ENCODE results near the gene TAF1.
"Not testable (repeated sequence)": the region's sequence is repeated elsewhere in the genome, so short reads cannot be mapped to it uniquely, and the experiment has no call there.

Gene TAF1

DNA sequence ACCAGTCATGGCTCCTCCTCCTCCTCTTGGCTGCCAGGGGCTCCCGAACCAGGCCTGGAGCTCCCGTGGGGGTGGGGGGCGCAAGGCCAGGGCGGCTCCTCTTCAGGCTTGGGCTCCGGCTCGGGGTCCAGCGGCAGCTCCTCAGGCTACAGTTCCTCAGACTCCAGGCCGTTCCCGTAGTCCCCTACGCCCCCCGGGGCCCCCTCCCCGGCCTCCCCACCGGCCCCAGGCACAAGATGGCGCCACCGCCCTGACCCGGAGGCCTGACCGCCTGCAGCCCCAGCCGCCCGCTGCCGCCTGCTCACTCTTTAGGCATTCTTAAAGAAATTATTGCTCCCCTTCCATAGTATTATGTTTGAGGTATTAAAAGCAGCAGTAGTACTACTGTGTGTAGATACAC, 54.5 kb downstream of the TAF1 start:
- in situ Hi-C loops (cut with MboI; ENCODE audit: low pct_unique_long_range_greater_than_20kb, low sequenced_read_pairs): no loop called here

DNA sequence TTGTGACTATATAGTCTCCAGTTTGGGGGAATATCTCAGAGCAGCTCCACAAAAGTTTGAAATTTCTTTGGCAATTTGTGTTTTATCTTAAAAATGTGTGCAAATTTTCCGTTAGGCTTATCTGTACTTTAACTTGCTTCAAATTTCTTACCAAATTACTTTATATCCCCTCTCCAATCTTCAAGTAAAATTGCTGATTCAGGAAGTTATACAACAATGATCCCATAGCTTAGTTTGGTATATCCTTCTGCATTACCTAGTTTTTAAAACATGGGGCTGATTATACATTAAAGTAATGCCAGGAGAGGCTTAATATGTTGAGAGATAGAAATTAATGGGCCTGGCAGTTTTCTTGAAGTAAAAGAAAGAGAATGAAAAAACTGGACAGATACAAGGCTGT, 66.6 kb downstream of the TAF1 start:
- DNase-seq: no peak
- in situ Hi-C loops (cut with MboI; ENCODE audit: low pct_unique_long_range_greater_than_20kb, low sequenced_read_pairs): no loop called here

More for the DNA sequence above, 54.5 kb downstream of the TAF1 start:
- no peak for DNase-seq

DNA sequence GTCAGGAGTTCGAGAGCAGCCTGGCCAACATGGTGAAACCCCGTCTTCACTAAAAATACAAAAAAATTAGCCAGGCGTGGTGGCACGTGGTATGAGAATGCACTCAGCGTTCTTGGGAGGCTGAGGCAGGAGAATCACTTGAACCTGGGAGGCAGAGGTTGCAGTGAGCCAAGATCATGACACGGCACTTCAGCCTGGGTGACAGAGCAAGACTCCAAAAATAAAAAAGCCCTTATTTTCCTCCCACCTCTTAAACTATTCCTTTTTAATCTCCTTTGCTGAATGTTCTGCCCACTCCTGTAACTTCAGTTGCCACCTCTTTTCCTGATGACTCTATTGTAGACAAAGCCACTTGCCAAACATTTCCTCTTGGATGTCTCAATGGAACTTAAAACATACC, 72.6 kb downstream of the TAF1 start:
- in situ Hi-C loops (cut with MboI; ENCODE audit: low pct_unique_long_range_greater_than_20kb, low sequenced_read_pairs): no loop called here
- DNase-seq: no peak

DNA sequence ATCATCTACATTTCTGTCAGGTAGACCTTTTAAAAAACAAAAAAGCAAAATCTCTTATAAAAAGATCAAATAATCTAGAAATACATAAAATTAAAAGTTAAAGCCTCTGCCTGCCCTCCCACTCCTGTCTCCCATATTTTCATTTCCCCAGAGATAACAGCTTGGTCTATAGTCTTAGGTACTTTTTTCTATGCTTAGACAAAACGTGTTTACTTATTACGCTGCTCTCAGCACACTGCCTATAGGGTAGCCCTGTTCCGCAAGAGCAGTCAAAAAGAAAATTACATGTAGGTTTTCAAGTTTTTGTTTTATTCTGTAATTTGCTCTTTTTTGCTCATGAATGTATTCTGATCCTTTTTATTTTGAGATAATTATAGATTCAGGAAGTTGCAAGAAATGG, 73.3 kb downstream of the TAF1 start:
- in situ Hi-C loops (cut with MboI; ENCODE audit: low pct_unique_long_range_greater_than_20kb, low sequenced_read_pairs): no loop called here
- DNase-seq: no peak

DNA sequence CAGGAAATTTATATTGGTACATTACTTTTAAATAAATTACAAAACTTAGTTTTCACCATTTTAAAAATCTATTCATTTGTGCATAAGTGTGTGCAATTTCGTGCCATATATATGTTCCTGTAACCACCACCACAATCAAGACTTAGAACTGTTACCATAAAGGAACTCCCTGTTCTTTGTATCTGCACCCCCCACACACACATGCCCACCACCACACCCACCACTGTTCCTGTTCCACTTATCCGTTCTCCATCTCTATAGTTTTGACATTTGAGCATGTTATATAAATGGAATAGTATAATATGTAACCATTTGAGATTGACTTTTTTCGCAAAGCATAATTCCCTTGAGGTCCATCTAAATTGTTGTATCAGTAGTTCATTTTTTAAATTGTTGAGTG, 73.7 kb downstream of the TAF1 start:
- in situ Hi-C loops (cut with MboI; ENCODE audit: low pct_unique_long_range_greater_than_20kb, low sequenced_read_pairs): no loop called here

DNA sequence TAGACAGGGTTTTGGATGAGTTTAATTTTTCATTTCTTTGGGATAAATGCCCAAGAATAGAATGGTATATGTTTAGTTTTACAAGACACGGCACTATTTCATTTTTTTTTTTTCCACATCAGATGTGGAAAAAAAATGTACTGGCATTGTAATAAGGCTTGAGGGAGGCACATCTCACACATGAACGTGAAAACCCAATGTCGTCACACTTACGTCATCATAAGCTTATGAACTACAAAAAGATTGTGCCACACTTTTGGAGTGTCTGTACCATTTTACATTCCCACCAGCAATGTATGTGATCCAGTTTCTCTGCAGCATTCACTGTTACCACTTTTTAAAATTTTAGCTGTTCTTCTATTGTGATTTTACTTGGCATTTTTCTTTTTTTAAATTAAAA, 74.2 kb downstream of the TAF1 start:
- in situ Hi-C loops (cut with MboI; ENCODE audit: low pct_unique_long_range_greater_than_20kb, low sequenced_read_pairs): no loop called here
- no peak for DNase-seq

More for the DNA sequence above, 73.7 kb downstream of the TAF1 start:
- DNase-seq: peak; percentile 46

DNA sequence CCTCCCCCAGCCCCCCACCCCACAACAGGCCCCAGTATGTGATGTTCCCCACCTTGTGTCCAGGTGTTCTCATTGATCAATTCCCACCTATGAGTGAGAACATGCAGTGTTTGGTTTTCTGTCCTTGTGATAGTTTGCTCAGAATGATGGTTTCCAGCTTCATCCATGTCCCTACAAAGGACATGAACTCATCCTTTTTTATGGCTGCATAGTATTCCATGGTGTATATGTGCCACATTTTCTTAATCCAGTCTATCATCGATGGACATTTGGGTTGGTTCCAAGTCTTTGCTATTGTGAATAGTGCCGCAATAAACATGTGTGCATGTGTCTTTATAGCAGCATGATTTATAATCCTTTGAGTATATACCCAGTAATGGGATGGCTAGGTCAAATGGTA, 75.7 kb downstream of the TAF1 start:
- in situ Hi-C loops (cut with MboI; ENCODE audit: low pct_unique_long_range_greater_than_20kb, low sequenced_read_pairs); DNase-seq: not testable (repeated sequence)

DNA sequence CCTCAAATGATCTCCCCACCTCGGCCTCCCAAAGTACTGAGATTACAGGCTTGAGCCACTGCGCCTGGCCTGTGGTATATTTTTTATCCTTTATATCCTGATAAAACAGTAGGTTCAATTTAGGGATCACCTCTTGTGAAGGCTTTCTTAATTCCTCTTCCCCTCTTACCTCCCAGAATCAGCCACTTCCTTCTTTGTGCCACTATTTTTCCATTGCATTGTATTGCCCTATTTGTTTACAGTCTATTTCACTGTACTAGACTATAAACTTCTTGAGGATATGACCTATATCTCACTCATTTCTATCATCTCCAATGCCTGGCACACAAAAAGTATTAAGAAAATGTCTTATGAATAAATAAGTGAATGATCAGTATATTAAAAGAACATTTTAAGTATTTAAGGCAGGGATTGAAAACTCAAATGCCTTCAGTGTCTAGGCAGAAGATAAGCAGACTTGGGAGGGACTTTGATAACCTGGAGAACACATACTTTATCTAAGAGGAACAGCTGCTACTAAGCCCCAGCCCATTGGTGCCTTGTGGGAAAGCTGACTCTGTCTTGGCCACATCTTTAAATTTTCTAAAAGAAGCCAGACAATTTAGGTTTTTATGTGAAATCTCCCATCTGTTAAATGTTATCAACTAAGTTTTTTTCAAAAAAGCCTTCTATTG, 84.4 kb downstream of the TAF1 start:
- in situ Hi-C loops (cut with MboI; ENCODE audit: low pct_unique_long_range_greater_than_20kb, low sequenced_read_pairs): no loop called here
- DNase-seq: no peak

DNA sequence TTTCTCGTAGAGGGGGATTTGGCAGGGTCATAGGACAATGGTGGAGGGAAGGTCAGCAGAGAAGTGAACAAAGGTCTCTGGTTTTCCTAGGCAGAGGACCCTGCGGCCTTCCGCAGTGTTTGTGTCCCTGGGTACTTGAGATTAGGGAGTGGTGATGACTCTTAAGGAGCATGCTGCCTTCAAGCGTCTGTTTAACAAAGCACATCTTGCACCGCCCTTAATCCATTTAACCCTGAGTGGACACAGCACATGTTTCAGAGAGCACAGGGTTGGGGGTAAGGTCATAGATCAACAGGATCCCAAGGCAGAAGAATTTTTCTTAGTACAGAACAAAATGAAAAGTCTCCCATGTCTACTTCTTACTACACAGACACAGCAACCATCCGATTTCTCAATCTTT, 85.4 kb downstream of the TAF1 start:
- in situ Hi-C loops (cut with MboI; ENCODE audit: low pct_unique_long_range_greater_than_20kb, low sequenced_read_pairs); DNase-seq: not testable (repeated sequence)

DNA sequence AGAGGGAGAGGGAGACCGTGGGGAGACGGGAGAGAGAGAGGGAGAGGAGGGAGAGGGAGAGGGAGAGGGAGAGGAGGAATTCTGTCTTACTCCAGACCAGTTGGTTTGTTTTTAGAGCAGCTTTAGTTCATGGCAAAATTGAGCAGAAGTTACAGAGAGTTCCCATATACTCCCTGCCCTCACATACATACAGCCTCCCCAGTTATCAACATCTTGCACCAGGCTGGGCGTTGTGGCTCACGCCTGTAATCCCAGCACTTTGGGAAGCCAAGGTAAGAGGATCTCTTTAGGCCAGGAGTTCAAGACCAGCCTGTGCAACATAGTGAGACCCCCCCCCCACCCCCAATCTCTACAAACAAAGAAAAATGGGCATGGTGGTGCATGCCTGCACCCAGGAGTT, 86.9 kb downstream of the TAF1 start:
- in situ Hi-C loops (cut with MboI; ENCODE audit: low pct_unique_long_range_greater_than_20kb, low sequenced_read_pairs): no loop called here

DNA sequence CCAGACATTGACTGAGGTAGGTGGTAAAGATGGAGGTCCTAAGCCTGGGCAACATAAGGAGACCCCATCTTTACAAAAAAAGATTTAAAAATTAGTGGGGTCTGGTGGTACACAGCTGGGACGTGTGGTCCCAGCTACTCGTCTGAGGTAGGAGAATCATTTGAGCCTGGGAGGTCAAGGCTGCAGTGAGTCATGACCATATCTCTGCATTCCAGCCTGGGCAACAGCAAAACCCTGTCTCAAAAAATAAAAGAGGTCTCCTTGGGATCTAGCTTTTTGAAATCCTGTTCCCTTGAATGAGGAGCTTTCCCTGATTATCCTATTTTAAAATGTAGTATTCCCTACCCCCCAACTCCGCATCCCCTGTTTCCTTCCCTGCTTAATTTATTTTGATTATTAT, 88.1 kb downstream of the TAF1 start:
- in situ Hi-C loops (cut with MboI; ENCODE audit: low pct_unique_long_range_greater_than_20kb, low sequenced_read_pairs): no loop called here
- DNase-seq: no peak

More for the DNA sequence above, 86.9 kb downstream of the TAF1 start:
- no peak for DNase-seq

DNA sequence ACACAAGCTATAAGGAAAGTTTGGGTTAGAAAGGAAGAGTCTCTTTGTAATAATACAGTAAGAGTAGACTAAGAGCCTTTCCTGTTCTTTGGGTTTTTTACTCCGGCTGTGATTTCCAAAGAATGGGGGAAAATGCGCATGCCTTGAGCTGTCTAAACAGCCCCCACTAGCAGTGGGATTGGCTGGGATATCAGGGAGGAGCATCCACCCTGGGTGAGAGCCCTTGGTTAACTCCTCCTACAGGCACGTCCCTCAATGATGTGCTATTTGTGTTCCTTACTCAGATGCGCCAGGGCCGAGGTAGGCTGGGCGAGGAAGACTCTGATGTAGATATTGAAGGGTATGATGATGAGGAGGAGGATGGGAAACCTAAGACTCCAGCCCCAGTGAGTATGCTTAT, 92.7 kb downstream of the TAF1 start:
- in situ Hi-C loops (cut with MboI; ENCODE audit: low pct_unique_long_range_greater_than_20kb, low sequenced_read_pairs): no loop called here
- no peak for DNase-seq

DNA sequence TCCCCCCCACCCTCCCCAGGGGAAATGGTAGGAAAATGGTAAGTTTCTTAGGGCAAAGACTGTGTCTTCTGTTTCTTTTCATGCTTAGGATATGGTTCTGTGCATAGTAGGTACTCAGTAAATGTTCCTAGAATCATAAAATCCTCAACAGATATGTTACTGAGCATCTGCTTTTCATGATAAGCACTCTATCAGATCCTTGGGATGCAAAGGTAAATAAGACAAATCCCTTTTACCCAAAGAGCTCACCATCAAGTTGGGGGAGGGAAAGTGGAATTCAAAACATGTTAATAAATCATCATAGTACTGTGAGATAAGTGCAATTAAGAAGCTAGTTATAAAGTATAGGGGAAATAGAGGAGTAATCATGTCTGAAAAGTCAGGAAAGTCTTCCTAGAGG, 98.8 kb downstream of the TAF1 start:
- in situ Hi-C loops (cut with MboI; ENCODE audit: low pct_unique_long_range_greater_than_20kb, low sequenced_read_pairs): no loop called here
- DNase-seq: no peak

DNA sequence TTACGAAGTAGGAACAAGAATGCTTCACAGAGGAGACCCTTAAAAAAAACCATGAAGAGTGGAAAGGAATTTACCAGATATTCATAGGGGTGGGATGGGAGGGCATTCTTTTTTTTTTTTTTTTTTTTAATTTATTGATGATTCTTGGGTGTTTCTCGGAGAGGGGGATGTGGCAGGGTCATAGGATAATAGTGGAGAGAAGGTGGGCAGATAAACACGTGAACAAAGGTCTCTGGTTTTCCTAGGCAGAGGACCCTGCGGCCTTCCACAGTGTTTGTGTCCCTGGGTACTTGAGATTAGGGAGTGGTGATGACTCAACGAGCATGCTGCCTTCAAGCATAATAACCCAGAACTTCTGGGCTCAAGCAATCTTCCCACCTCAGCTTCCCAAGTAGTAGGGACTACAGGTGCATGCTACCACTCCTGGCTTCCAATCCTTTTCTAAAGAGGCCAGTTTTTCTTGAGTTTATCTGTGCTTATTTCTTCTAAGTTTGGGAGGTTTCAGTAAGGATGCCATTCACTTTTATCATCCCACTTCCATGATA, 100.9 kb downstream of the TAF1 start:
- in situ Hi-C loops (cut with MboI; ENCODE audit: low pct_unique_long_range_greater_than_20kb, low sequenced_read_pairs): no loop called here
- no peak for DNase-seq

DNA sequence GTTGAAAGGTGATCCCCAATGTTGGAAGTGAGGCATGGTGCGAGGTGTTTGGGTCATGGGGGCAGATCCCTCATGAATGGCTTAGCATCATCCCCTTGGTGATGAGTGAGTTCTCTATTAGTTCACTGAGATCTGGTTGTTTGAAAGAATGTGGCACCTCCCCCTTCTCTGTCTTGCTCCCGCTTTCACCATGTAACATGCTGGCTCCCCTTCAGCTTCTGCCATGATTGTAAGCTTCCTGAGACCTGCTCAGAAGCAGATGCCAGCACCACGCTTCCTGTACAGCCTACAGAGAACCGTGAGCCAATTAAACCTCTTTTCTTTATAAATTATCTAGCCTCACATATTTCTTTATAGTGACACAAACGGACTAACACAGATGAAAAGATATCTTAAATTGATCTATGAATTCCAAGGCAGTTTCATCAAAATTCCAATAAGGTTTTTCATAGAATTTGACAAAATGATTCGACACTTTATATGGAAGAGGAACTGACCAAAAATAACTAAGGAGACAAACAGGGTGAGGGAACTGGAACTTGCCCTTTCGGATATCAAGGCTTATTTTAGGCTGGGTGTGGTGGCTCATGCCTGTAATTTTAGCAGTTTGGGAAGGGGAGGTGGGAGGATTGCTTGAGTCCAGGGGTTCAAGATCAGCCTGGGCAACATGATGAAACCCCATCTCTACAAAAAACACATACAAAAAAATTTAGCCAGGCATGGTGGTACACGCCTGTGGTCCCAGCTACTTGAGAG, 109.8 kb downstream of the TAF1 start:
- peak; percentile 45 for DNase-seq
- in situ Hi-C loops (cut with MboI; ENCODE audit: low pct_unique_long_range_greater_than_20kb, low sequenced_read_pairs): no loop called here

DNA sequence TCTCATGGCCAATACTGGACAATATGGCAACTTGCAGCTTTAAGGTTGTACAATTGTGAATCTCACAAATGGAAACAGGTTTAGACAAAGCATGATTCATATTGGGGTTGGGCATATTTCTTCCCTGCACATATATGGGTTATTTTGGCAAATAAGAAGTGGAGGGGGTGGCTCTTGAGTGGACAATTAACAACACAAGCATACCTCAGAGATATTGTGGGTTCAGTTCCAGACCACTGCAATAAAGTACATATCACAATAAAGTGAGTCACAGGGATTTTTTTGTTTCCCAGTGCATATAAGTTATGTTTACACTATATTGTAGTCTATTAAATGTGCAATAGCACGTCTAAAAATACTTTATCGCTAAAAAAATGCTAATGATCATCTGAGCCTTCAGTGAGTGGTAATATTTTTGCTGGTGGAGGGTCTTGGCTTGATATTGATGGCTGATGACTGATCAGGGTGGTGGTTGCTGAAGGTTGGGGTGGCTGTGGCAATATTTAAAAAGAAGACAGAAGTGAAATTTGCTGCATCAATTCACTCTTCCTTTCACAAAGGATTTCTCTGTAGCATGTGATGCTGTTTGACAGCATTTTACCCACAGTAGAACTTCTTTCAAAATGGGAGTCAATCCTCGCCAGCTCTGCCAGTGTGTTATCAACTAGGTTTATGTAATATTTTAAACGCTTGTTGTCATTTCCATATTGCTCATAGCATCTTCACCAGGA, 116.2 kb downstream of the TAF1 start:
- no peak for DNase-seq
- in situ Hi-C loops (cut with MboI; ENCODE audit: low pct_unique_long_range_greater_than_20kb, low sequenced_read_pairs): no loop called here

DNA sequence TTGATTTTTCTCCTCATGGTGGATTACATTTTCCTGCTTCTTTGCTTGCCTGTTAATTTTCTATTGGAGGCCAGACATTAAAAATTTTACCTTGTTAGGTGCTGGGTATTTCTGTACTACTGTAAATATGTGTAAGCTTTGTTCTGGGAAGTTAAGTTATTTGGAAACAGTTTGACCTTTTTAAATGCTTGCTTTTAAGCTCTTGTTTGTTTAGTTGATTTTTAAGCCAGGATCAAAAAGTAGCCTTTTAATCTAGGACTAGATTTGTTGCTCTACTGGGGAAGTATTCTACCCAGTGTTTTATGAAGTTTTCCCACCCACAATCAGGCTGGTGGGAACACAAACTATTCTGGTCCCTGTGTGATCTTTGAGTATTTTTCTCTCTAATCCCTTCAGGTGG, 121.7 kb downstream of the TAF1 start:
- DNase-seq: no peak
- in situ Hi-C loops (cut with MboI; ENCODE audit: low pct_unique_long_range_greater_than_20kb, low sequenced_read_pairs): no loop called here

DNA sequence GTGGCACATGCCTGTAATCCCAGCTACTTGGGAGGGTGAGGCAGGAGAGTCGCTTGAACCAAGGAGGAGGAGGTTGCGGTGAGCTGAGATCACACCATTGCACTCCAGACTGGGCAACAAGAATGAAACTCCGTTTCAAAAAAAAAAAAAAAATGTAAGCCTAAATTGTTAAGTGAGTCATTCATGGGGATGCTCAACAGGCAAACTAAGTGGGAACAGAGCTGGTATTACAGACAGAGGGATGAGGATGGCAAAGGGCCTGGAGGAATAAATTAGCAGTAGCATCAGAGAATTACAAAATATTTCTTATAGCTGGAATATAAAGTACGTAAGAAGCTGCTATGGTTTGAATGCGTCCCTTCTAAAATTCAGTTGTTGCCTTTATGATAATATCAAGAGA, 123.4 kb downstream of the TAF1 start:
- no peak for DNase-seq
- in situ Hi-C loops (cut with MboI; ENCODE audit: low pct_unique_long_range_greater_than_20kb, low sequenced_read_pairs): no loop called here

DNA sequence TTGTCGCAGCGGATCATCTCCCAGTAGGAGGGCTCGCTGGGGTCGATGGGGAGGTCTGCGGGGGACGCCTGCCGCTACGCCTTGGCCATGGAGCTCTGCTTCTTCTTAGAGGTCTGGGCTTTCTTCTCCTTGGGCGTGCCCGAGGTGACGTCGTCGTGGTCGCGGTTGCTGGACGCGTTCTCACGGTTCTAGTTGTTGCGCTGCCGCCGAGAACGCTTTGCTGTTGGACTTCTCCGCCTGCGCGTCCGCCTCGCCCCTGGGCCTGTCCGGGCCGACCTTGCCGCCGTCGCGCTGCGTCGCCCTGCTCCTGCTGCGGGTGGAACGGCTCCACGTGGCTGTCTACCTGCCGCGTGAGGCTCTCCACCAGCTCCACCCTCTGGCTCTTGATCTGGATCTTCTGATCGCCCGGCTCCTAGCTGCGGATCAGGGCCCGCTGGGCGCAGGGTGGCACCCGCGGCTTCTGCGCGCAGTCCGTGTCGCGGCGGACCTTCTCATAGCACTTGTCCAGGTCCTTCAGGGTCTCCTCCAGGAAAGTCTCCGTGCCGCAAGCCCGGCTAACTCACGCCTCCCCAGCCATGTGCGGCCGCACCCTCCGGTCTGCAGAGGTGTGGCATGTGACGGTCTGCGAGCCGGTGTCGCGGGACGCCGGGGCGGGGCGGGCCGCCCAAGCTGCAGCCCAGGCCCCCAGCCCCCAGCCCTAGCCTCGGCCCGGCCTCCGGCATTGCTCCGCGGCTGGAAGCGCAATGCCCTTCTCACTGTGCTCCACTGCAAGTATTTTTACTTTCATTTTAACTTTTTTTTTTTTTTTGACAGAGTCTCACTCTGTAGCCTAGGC, 126.3 kb downstream of the TAF1 start:
- DNase-seq: no peak
- in situ Hi-C loops (cut with MboI; ENCODE audit: low pct_unique_long_range_greater_than_20kb, low sequenced_read_pairs): no loop called here

Data from KBM-7 (cell line).